Amygdala (tissue), 56 donors: Measurements from ENCODE around the gene C1orf21.

Experiments used
- DNase-seq, 56 donors: peaks; one replicate each; lab custom pipeline; 2025; lab: John Stamatoyannopoulos, UW

The C1orf21 gene

GRCh38 chr1:184539580-184539979 lies 152.8 kb downstream of the C1orf21 start:
- DNase-seq, result no peak

DNA sequence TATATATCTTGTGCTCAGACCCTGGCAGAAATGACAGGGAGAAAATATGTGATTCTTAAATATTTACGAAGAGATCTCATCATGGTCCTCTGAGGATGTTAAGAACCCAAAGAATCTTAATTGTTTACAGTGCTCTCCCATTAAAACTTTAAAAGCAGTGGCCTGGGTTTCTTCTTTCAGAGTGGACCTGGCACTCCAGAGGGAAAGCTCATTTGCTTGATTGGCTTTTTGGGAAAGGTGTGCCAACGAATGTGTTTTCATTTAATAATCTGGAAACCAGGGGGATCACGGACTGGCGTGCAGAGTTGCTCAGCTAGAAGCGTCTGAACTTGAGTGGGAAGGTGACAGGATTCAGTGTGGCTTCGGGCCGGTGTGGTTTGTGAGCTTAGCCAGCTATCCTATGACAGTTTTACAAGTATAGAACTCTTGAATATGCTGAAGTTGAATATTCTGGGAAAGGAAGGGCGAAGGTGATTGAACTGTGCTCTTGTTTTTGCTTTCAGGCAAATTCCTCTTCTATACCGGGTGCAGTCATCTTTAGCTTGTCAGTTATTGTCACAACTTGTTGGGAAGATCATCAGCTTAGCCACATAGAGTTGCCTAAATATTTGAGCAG lies 154.8 kb downstream of the C1orf21 start:
- DNase-seq, result no peak

DNA sequence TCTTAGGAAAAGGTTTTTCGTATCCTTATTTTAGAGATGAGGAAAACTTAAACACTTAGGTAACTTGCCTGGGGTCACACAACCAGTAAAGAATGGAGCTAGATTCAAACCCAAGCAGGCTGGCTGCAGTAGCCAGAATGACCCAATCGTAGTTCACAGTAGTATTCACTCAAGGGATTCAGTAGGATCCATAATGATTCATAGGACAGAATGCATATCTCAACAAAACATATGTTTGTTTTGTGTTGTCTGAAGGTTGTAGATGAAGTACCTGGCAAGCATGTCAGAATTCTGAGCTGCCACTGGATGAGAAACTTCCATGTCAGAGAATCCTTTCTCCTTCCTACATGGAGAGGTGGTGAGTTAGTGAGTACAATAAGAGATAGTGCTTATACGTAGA lies 155.5 kb downstream of the C1orf21 start:
- no peak for DNase-seq

DNA sequence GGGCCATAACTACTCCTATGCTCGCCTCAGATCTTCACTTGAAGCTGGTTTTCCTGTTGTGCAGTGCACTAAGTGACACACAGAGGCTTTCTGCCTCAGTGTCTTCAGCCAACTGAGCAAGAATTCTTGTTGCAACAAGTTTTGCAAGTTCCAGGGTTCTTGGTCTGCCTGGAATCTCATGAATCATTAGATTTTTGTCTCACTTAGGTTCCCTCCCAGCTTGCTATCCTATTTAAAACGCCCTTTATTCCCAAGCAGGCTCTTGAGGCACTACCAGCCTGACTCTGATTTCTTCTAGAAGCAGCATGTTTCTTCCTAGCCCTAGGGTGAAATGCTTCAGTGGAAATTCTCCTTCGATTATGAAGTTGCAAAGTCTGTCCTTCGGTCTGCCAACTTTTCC lies 158.8 kb downstream of the C1orf21 start:
- DNase-seq, result no peak

GRCh38 chr1:184552446-184552845 lies 165.6 kb downstream of the C1orf21 start:
- no peak for DNase-seq

DNA sequence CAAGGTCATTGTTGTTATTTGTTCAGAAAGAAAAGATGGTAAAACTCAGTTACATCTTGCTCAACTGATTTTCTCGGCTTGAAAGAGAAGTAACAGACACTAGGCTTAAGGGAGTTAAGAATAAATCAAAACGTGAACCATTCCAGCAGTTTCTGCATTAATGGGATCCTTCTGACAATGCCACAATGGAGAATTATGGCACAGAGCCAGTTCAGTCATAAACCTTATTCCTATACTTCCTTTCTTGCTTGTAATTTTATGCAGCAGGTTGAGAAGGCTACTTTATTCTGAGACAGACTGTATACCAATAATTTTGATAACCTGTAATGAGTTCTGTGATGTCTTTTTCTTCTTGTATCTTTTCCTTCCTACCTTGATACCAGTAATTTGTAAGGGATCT lies 167.0 kb downstream of the C1orf21 start:
- DNase-seq, result no peak

- no peak for DNase-seq
Observed at GRCh38 chr1:184555665-184556641, 169.1 kb downstream of the C1orf21 start.

DNA sequence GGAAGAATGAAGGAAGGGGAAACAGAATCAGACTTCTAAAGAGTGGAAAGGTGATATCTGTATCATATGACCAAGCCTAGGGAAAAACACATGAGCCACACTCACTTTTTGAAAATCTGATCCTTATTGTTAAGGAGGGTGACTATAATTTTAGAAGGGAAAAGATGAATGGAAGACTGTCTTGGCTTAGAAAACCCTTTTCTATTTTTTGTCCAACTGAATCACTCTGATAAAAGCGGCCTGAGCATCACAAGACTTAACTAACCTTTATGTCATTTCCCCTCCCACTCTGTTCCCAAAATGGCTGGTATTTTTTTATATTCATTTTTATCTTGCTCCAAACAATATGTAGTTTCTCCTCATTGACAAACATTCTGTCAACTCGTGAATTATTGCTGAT lies 169.8 kb downstream of the C1orf21 start:
- DNase-seq, result no peak

DNA sequence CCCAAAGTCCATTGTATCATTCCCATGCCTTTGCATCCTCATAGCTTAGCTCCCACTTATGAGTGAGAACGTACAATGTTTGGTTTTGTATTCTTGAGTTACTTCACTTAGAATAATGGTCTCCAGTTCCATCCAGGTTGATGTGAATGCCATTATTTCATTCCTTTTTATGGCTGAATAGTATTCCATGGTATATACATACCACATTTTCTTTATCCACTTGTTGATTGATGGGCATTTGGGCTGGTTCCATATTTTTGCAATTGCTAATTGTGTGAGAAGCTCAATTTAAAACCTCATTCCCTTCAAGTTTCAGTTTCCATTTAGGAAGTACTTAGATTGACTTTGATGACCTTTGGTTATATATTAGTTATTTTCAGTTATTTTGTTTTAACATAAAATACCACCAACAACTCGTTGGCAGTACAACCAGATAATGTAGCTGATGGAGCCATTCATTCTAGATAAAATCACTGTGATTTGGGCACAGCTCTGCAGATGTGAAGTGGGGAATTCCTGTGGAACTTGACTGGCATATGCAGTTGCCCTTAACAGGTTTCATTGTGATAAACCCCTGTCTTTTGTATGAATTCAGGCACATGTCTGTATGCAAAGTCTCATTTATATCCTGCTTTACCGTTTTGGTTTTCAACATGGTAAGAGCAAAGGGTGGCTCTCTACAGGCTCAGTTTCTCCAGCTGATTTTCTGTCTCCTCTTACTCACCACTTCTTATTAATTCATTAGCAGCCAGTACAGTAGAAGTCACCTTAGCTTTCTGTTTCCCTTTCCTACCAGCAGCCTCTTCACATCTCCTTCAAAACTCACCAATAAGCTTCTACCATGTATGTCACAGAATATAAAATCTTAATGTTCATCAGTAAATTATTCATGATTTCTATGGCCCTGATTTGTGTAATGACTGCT lies 170.9 kb downstream of the C1orf21 start:
- no peak for DNase-seq

GRCh38 chr1:184558691-184559090 lies 171.9 kb downstream of the C1orf21 start:
- DNase-seq, result no peak

DNA sequence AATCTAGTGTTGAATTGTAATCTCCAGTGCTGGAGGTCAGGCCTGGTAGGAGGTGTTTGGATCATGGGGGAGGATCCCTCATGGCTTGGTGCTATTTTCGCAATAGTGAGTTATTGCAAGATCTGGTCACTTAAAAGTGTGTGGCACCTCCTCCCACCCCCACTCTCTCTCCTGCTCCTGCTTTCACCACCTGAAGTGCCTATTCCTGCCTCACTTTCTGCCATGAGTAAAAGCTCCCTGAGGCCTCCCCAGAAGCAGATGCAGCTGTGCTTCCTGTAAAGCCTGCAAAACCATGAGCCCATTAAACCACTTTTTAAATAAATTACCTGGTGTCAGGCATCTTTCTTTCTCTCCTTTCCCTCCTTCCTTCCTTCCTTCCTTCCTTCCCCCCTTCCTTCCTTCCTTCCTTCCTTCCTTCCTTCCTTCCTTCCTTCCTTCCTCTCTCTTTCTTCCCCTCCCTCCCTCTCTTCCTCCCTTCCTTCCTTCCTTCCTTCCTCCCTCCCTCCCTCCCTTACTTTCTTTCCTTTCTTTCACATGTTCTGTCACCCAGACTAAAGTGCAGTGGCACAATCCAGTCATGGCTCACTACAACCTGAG lies 172.4 kb downstream of the C1orf21 start:
- no peak for DNase-seq

DNA sequence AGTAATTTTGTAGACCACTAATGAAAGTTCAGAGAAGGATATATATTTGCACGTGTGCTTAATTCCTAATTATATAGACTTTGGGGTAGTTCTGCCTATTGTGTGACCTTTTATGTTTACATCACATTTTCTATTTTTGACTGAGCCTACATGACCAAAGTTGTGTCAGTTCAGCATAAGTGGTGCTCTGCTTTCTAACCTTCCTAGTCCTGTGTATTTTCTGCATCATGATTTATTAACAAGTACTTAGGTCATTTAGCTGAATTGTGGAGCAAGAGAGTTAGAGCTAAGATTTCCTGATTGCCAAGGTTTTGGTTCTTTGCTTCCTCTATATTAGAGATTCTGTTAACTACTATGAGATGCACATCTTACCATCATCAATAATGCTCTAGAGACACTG lies 176.0 kb downstream of the C1orf21 start:
- no peak for DNase-seq

DNA sequence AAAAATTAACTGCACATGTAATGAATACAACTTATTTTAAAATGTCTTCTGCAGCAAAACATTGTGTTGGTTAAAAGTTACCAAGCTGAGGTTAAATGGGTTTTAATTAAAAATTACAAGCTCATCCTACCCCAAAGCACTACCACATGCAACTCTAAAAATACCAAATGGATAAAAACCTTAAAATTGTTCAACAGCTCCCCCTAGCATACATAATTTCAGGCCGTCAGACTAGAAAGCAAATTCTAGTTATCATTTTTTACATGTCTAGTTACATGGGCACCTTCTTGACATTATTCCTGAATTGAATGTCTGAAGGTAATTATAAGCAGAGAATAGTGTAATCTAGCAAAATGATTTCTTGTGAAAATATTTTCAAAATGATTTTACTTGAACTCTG lies 176.5 kb downstream of the C1orf21 start:
- DNase-seq, result no peak

- DNase-seq, result no peak
Observed at GRCh38 chr1:184567009-184567408, 180.2 kb downstream of the C1orf21 start.

DNA sequence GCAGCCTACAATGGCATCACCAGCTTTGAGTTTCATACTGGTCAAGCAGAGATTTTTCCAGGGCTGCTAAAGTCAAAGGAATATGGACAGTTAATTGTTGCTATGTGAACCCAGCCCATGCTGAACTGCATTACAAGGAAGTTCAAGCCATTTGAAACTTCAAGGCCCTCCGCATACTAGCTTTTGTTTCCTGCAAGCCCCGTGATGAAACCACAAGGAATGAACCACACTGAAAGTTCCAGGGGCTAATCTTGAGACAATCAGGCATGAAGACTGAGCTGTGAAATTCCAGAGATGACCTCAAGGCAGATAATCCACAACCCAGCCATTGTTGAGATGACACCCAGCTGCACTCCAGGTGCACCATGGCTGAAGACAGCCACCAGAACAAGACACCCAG lies 180.8 kb downstream of the C1orf21 start:
- DNase-seq, result no peak

- no peak for DNase-seq
Observed at GRCh38 chr1:184568148-184568547, 181.3 kb downstream of the C1orf21 start.

DNA sequence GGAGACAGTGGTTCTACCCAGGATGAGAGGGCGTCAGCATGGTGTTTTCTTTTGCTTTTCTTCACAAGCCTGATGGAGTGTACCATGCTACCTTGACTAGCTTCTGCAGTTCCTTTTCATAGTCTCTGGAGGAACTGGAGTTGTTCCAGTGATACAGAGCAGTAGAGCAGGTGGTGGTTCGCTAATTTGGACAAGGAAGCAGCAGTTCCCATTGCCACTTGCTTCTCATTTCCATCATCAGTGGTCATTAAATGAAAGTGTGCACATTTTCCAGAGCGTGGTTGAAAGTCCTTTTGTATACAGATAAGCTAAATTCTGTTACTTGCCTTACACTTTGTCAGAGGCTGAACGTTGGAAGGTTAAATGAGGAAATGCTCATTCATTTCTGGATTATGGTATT lies 182.3 kb downstream of the C1orf21 start:
- DNase-seq, result no peak

GRCh38 chr1:184574588-184574987 lies 187.8 kb downstream of the C1orf21 start:
- DNase-seq, result peak in 4 of 56 donors; percentile 11 to 16 (median 13)

DNA sequence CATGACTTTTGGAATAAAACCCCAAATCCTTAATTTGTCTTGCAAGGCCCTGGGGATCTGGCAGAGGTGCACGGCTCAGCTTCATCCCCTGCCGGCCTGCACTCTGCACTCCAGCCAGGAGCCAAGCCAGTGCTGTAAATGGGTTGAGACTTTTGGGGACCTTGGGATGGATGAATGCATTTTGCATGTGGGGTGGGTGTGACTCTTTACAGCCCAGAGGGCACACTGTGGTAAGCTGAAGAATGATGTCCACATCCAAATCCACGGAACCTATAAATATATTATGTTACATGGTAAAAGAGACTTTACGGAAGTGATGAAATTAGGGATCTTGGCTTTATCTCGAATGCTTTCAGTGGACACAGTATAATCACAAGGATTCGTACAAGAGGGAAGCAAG lies 190.0 kb downstream of the C1orf21 start:
- DNase-seq, result peak in 1 of 56 donors; percentile 6

DNA sequence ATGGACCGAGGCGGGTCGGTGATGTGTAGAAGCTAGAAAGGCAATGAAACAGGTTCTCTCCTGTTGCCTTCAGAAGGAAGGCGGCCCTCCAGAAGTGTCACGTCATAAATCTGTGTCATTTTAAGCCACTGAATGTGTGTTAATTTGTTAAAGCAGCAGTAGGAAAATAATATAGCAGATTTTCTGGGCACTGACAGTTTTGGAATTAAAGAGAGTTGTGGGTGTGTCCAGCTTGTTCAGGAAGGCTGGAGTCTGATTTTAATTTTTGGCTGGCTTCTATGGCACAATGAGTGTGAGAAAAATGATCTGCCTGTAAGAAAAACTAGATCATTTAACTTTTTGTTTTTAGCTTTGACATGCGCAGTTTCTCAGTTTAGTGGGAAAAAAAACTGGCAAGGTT lies 190.5 kb downstream of the C1orf21 start:
- DNase-seq, result no peak
